SK-N-SH (cell line): ENCODE measurements around the gene FUNDC1. TPM values are rescaled to one million over a fixed set of nuclear protein-coding genes. Genes with fewer than 3 reads are reported as not detected.

ENCODE experiments used
- CTCF ChIA-PET: fragments of 300-600, 350-600 bp; formaldehyde crosslinking; extraction: SDS; loops from one replicate; lab custom pipeline; 2021; lab: Yijun Ruan, JAX
- POLR2A ChIA-PET: fragments of 350-600 bp; sonication (Branson Sonifier 250); formaldehyde crosslinking; extraction: SDS; loops from one replicate; lab custom pipeline; 2020; ENCODE audit warnings: antibody characterized with exemption, inconsistent platforms; lab: Yijun Ruan, JAX
- DNase-seq: peaks from one replicate; pipeline ENCODE4 v3.0.0; 2012
- H2AFZ ChIP-seq: fragments of 200-600 bp; sonication (generic); 2 replicates; pipeline ENCODE4 v1.8.1; 2016; ENCODE audit warnings: antibody characterized with exemption, mild to moderate bottlenecking, low read depth
- H3F3A ChIP-seq: fragments of 200-600 bp; sonication (generic); replicated peaks from 2 replicates; pipeline ENCODE3; 2016; ENCODE audit warnings: antibody characterized with exemption, mild to moderate bottlenecking; ENCODE audit not compliant: insufficient read depth
- H3K27ac ChIP-seq, 2 experiments: fragments of 200-500 bp in 1 of 2; fragments of 200-600 bp in 1 of 2; sonication (Bioruptor generic) in 1 of 2; sonication (generic), shearing (Covaris generic) in 1 of 2; 2 replicates each; pipeline versions ENCODE4 v1.5.1 to v1.6.1; 2014 to 2016; ENCODE audit warnings: low read depth in 2 of 2, inconsistent platforms in 1 of 2, low read length in 1 of 2, mild to moderate bottlenecking in 1 of 2, mixed read lengths in 1 of 2
- H3K27me3 ChIP-seq: fragments of 200-600 bp; sonication (generic), shearing (Covaris generic); 2 replicates; pipeline ENCODE4 v1.6.1; 2016; ENCODE audit warnings: mixed run types; ENCODE audit not compliant: insufficient read depth
- H3K36me3 ChIP-seq, 2 experiments: fragments of 200-500 bp in 1 of 2; fragments of 200-600 bp in 1 of 2; sonication (Bioruptor generic) in 1 of 2; sonication (generic) in 1 of 2; replicated peaks in 1 of 2; 2 replicates each; pipeline versions ENCODE3 to v1.5.1; 2014 to 2016; ENCODE audit warnings: low read length in 1 of 2, mild to moderate bottlenecking in 1 of 2; ENCODE audit not compliant: insufficient read depth in 2 of 2, control insufficient read depth in 1 of 2
- H3K4me1 ChIP-seq, 2 experiments: fragments of 200-500 bp in 1 of 2; fragments of 200-600 bp in 1 of 2; sonication (Bioruptor generic) in 1 of 2; sonication (generic), shearing (Covaris generic) in 1 of 2; 2 replicates each; pipeline versions ENCODE4 v1.5.1 to v1.6.1; 2014 to 2016; ENCODE audit warnings: low read depth in 1 of 2, low read length in 1 of 2, mixed run types in 1 of 2; ENCODE audit not compliant: insufficient read depth in 2 of 2, control insufficient read depth in 1 of 2
- H3K4me2 ChIP-seq: fragments of 200-600 bp; sonication (generic), shearing (Covaris generic); 2 replicates; pipeline ENCODE4 v1.6.1; 2017; ENCODE audit warnings: mixed run types
- H3K4me3 ChIP-seq, 2 experiments: fragments of 200-500 bp in 1 of 2; fragments of 200-600 bp in 1 of 2; sonication (Bioruptor generic) in 1 of 2; sonication (generic), shearing (Covaris generic) in 1 of 2; 2 replicates each; pipeline versions ENCODE4 v1.5.1 to v1.8.1; 2014 to 2016; ENCODE audit warnings: low read depth in 2 of 2, inconsistent platforms in 1 of 2, low read length in 1 of 2, mild to moderate bottlenecking in 1 of 2, mixed read lengths in 1 of 2, moderate library complexity in 1 of 2
- H3K79me2 ChIP-seq: fragments of 200-600 bp; sonication (generic); 2 replicates; pipeline ENCODE4 v1.8.1; 2017; ENCODE audit warnings: mild to moderate bottlenecking; ENCODE audit not compliant: insufficient read depth
- H3K9ac ChIP-seq: fragments of 200-600 bp; sonication (generic); 2 replicates; pipeline ENCODE4 v1.6.1; 2017; ENCODE audit warnings: mixed run types
- H3K9me2 ChIP-seq: fragments of 200-600 bp; sonication (generic); 2 replicates; pipeline ENCODE4 v1.6.1; 2017; ENCODE audit warnings: mixed run types
- H3K9me3 ChIP-seq: fragments of 200-600 bp; sonication (generic); 2 replicates; pipeline ENCODE4 v1.6.1; 2017; ENCODE audit warnings: mixed run types, mild to moderate bottlenecking, moderate library complexity
- H4K20me1 ChIP-seq: fragments of 200-600 bp; sonication (generic); 2 replicates; pipeline ENCODE4 v1.6.1; 2017; ENCODE audit warnings: mild to moderate bottlenecking, mixed run types; ENCODE audit not compliant: insufficient read depth
- EP300 ChIP-seq, 2 experiments: IDR thresholded peaks; 2 replicates each; pipeline versions ENCODE4 v1.4.0 to v1.6.1; 2012; ENCODE audit warnings: borderline replicate concordance in 1 of 2, low read depth in 1 of 2, low read length in 1 of 2
- EZH2phosphoT487 ChIP-seq: fragments of 200-600 bp; sonication (generic); IDR thresholded peaks from 2 replicates; pipeline ENCODE4 v1.6.1; 2017; ENCODE audit warnings: low read depth, mixed run types, mild to moderate bottlenecking, antibody characterized with exemption, moderate library complexity, borderline replicate concordance
- GABPA ChIP-seq: IDR thresholded peaks from 2 replicates; pipeline ENCODE4 v1.4.0; 2012; ENCODE audit warnings: low read depth, mild to moderate bottlenecking
- GATA2 ChIP-seq: sonication (generic); formaldehyde crosslinking; IDR thresholded peaks from 2 replicates; pipeline ENCODE4 v1.5.0; 2020; ENCODE audit warnings: mild to moderate bottlenecking, missing genetic modification reagents
- JUND ChIP-seq: IDR thresholded peaks from 2 replicates; pipeline ENCODE4 v1.4.0; 2012
- MXI1 ChIP-seq: IDR thresholded peaks from 2 replicates; pipeline ENCODE4 v1.6.1; 2012; ENCODE audit warnings: mild to moderate bottlenecking, low read depth, low read length, improper control_type of control experiment
- NRF1 ChIP-seq: IDR thresholded peaks from 2 replicates; pipeline ENCODE4 v1.6.1; 2012; ENCODE audit warnings: low read depth, mild to moderate bottlenecking, low read length
- POLR2AphosphoS5 ChIP-seq: IDR thresholded peaks from 2 replicates; pipeline ENCODE4 v1.6.1; 2012; ENCODE audit warnings: low read depth, low read length
- RAD21 ChIP-seq: IDR thresholded peaks from 2 replicates; pipeline ENCODE4 v1.6.1; 2012; ENCODE audit warnings: mild to moderate bottlenecking, low read length
- RFX5 ChIP-seq: IDR thresholded peaks from 2 replicates; pipeline ENCODE4 v1.6.1; 2012; ENCODE audit warnings: mild to moderate bottlenecking, improper control_type of control experiment, low read length
- SIN3A ChIP-seq: IDR thresholded peaks from 2 replicates; pipeline ENCODE4 v1.6.1; 2012; ENCODE audit warnings: low read depth, mild to moderate bottlenecking, low read length, moderate library complexity, borderline replicate concordance
- SMC3 ChIP-seq: IDR thresholded peaks from 2 replicates; pipeline ENCODE4 v1.6.1; 2012; ENCODE audit warnings: low read depth, low read length, improper control_type of control experiment
- TCF12 ChIP-seq: IDR thresholded peaks from 2 replicates; pipeline ENCODE4 v1.4.0; 2012
- YY1 ChIP-seq: IDR thresholded peaks from 2 replicates; pipeline ENCODE4 v1.4.0; 2012; ENCODE audit warnings: low read depth, mild to moderate bottlenecking
- WGBS: methylation state at CpG from one replicate; pipeline ENCODE4 v1.1.6; 2017; ENCODE audit warnings: low lambda C conversion rate; 5-methylcytosine and 5-hydroxymethylcytosine counted together
- polyA plus RNA-seq, 3 experiments: library from polyadenylated mRNA; depleted of rRNA; stranded (reverse); fragments of >200 nt; gene quantifications; 2 replicates each; pipeline ENCODE4 v1.2.3, GENCODE V29; 2012
- TF ChIP-seq, protein P1 (sequence below): IDR thresholded peaks from 2 replicates; pipeline ENCODE4 v1.6.1; 2012; ENCODE audit warnings: mild to moderate bottlenecking, low read depth, low read length, moderate library complexity
- TF ChIP-seq, protein P2 (sequence below): fragments of 150-350 bp; IDR thresholded peaks from 2 replicates; pipeline ENCODE4 v1.6.1; 2016; ENCODE audit warnings: mild to moderate bottlenecking, low read depth, low read length
- TF ChIP-seq, protein P3 (sequence below): IDR thresholded peaks from 2 replicates; pipeline ENCODE4 v1.4.0; 2012; ENCODE audit warnings: low read depth, borderline replicate concordance

FUNDC1 gene
- polyA plus RNA-seq, 1 of the 3 experiments (the other 2 are of a cell fraction), result 23.5 TPM

DNA sequence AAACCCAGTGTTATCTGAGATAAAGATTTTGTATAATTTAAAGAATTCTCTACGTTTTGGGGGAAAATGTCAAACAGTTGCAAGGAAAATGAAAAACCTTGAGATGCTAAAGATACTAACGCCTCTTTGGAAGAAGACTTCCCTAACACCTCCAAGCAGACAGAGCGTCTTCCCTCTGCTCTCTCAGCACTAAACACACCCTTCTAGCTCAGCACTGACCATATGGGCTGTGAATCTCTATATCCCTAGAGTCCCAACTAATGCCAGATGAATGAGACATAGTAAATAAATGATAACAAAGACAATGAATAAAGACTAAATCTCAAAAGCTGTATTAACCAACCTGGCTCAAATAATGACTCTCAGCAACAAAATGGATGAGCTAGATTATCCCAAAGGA, 13.3 kb downstream of the FUNDC1 start (continued):
- TF ChIP-seq, protein P1, sequence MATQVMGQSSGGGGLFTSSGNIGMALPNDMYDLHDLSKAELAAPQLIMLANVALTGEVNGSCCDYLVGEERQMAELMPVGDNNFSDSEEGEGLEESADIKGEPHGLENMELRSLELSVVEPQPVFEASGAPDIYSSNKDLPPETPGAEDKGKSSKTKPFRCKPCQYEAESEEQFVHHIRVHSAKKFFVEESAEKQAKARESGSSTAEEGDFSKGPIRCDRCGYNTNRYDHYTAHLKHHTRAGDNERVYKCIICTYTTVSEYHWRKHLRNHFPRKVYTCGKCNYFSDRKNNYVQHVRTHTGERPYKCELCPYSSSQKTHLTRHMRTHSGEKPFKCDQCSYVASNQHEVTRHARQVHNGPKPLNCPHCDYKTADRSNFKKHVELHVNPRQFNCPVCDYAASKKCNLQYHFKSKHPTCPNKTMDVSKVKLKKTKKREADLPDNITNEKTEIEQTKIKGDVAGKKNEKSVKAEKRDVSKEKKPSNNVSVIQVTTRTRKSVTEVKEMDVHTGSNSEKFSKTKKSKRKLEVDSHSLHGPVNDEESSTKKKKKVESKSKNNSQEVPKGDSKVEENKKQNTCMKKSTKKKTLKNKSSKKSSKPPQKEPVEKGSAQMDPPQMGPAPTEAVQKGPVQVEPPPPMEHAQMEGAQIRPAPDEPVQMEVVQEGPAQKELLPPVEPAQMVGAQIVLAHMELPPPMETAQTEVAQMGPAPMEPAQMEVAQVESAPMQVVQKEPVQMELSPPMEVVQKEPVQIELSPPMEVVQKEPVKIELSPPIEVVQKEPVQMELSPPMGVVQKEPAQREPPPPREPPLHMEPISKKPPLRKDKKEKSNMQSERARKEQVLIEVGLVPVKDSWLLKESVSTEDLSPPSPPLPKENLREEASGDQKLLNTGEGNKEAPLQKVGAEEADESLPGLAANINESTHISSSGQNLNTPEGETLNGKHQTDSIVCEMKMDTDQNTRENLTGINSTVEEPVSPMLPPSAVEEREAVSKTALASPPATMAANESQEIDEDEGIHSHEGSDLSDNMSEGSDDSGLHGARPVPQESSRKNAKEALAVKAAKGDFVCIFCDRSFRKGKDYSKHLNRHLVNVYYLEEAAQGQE, result no peak

DNA sequence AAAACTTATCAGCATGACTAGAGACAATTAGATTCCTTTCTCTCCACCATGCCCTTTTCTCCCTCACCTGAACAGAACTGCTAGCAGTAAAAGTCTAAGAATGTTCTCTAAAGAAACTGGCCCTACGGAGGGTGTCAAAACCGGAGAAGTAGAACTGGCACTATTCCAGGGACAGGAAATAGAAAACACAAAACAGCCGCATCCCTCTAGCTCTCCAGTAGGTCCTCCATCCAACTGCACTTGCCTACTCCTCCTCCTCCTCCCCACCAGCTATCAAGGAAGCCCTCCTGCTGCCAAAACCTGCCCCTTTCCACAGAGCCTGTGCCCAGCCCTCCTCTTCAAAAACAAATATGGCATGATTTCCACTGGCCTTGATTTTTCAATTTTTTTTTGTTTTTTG, 28.4 kb downstream of the FUNDC1 start:
- Histone ChIP-seq H3K4me3 (no peak overlapping the region), H3K27me3 (no peaks in the 10 kb centered on the region), H2AFZ (no peak overlapping the region), H3K9ac (no peak overlapping the region), H3K79me2 (no peaks in the 10 kb centered on the region), H3K27ac (no peak overlapping the region), H3F3A (no peaks in the 10 kb centered on the region), H3K4me1 (no peaks in the 10 kb centered on the region), H3K9me2 (no peaks in the 10 kb centered on the region), H3K36me3 (no peaks in the 10 kb centered on the region), H3K9me3 (no peaks in the 10 kb centered on the region), H3K4me2 (no peak overlapping the region), H4K20me1 (no peaks in the 10 kb centered on the region)
- POLR2A ChIA-PET, result no interaction called here
- DNase-seq, result no peak
- CTCF ChIA-PET, result no interaction called here
- 34% methylated on average over 3 of the region's 3 CpGs for WGBS
- no peak for TF ChIP-seq EZH2phosphoT487
- TF ChIP-seq YY1, result no peak
- TF ChIP-seq GABPA, result no peak
- no peak for TF ChIP-seq SIN3A
- no peak for TF ChIP-seq GATA2 (CRISPR knock-in tag)
- TF ChIP-seq, protein P2, sequence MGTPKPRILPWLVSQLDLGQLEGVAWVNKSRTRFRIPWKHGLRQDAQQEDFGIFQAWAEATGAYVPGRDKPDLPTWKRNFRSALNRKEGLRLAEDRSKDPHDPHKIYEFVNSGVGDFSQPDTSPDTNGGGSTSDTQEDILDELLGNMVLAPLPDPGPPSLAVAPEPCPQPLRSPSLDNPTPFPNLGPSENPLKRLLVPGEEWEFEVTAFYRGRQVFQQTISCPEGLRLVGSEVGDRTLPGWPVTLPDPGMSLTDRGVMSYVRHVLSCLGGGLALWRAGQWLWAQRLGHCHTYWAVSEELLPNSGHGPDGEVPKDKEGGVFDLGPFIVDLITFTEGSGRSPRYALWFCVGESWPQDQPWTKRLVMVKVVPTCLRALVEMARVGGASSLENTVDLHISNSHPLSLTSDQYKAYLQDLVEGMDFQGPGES, result no peak

DNA sequence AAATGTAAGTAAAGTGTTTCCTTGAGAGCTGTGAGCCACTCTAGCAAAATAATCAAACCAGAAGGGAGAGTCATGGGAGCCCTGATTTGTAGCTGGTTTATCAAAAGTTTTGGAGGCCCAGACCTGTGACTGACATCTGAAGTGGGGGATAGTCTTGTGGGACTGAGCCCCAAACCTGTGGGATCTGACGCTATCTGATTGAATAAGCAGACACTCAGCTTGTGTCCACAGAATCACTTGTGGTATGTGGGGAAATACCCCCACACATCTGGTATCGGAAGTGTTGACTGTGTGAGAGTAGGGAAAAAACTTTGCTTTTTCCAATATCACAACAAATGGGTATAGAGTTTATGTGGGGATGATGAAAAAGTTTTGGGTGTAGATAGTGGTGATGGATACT, 35.4 kb downstream of the FUNDC1 start:
- POLR2A ChIA-PET, result no interaction called here
- 45% methylated on average over 2 of the region's 2 CpGs for WGBS

More for the DNA sequence above, 35.4 kb downstream of the FUNDC1 start:
- CTCF ChIA-PET, result interaction anchor here (0.7 to 0.9 kb wide), 2 partner anchors 15 to 16 kb away, joined by 3 read pairs; no protein-coding TSS in a partner anchor
- H3K4me1 ChIP-seq, result no peaks in the 10 kb centered on the region
- H3K9me3 ChIP-seq, result no peaks in the 10 kb centered on the region
- no peak for TF ChIP-seq MXI1
- TF ChIP-seq POLR2AphosphoS5, result no peak
- TF ChIP-seq, protein P3, sequence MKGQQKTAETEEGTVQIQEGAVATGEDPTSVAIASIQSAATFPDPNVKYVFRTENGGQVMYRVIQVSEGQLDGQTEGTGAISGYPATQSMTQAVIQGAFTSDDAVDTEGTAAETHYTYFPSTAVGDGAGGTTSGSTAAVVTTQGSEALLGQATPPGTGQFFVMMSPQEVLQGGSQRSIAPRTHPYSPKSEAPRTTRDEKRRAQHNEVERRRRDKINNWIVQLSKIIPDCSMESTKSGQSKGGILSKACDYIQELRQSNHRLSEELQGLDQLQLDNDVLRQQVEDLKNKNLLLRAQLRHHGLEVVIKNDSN, result no peak
- TF ChIP-seq NRF1, result no peak
- no peak for TF ChIP-seq YY1
- no peak for TF ChIP-seq JUND
- TF ChIP-seq SMC3, result no peak
- TF ChIP-seq RAD21, result no peak
- TF ChIP-seq TCF12, result no peak
- TF ChIP-seq RFX5, result no peak
- TF ChIP-seq SIN3A, result no peak
- no peak for TF ChIP-seq EP300 (IDR thresholded peaks at IDR 0.05; ENCODE audit: borderline replicate concordance in 1 of 2, low read depth in 1 of 2, low read length in 1 of 2)
- TF ChIP-seq, all 33 proteins: peak for 0
- Histone ChIP-seq H3K27me3 (peaks cover 8% of the 10 kb centered on the region; the same call in 1 of the 2 replicates), H3K36me3 (no peaks in the 10 kb centered on the region), H2AFZ (no peak overlapping the region), H3K27ac (no peak overlapping the region), H3F3A (no peaks in the 10 kb centered on the region), H3K9ac (no peak overlapping the region), H3K79me2 (no peaks in the 10 kb centered on the region), H3K4me3 (no peak overlapping the region), H3K4me2 (no peak overlapping the region), H4K20me1 (no peaks in the 10 kb centered on the region), H3K9me2 (no peaks in the 10 kb centered on the region)
- DNase-seq, result no peak
